AG09319 (cell line): ENCODE measurements around the gene ZNF787.

Experiments used
- DNase-seq: peaks from one replicate; pipeline ENCODE4 v3.0.0-alpha.2; 2010; ENCODE audit warnings: low read depth; ENCODE audit errors: extremely low read depth
- CTCF ChIP-seq: IDR thresholded peaks from 2 replicates; pipeline ENCODE4 v1.5.1; 2011; ENCODE audit warnings: low read depth, mild to moderate bottlenecking, inconsistent platforms, low read length, moderate library complexity

The ZNF787 gene

DNA sequence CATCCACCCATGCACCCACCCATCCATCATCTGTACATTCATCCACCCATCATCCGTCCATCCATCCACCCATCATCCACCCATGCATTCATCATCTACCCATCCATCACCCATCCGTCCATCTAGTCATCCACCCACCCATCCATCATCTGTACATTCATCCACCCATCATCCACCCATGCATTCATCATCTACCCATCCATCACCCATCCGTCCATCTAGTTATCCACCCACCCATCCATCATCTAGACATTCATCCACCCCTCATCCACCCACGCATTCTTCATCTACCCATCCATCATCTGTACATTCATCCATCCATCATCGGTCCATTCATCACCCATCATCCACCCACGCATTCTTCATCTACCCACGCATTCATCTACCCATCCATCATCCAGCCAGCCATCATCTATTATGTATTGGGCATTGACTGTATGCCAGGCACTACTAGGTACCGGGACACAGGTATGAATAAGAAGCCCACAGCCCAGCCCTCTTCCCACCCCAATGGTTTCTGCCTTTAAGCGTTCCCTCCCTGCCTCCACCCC lies 38.0 kb upstream of the ZNF787 start:
- TF ChIP-seq CTCF: no peak
- DNase-seq: no peak

DNA sequence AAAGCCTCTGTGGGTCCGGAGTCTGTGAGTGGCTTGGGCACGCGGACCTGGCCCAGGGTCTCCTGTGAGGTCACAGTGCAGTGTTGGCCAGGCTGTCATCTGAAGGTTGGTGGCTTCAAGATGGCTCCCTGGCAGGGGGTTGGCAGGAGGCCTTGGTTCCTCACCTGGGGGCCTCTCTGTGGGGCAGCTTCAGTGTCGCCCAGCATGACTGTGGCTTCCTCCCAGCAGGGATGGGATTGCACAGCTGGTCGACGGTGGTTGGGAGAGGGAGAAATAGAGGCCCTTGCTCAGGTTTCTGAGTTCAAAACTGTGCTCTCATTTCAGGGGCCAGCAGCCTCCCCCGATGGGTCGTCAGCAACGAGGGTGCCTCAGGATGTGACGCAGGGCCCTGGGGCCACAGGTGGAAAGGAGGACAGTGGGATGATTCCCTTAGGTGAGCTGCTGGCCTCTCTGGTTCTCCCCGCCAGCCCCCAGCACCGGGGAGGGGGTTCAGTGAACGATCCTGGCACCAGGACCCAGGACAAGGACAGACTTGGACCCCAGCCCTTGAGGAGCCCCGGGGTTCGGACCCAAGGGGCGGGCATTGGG lies 37.2 kb upstream of the ZNF787 start:
- no peak for DNase-seq
- TF ChIP-seq CTCF: no peak

GRCh38 chr19:56156768-56157167 lies 35.7 kb upstream of the ZNF787 start:
- no peak for DNase-seq
- TF ChIP-seq CTCF: no peak

DNA sequence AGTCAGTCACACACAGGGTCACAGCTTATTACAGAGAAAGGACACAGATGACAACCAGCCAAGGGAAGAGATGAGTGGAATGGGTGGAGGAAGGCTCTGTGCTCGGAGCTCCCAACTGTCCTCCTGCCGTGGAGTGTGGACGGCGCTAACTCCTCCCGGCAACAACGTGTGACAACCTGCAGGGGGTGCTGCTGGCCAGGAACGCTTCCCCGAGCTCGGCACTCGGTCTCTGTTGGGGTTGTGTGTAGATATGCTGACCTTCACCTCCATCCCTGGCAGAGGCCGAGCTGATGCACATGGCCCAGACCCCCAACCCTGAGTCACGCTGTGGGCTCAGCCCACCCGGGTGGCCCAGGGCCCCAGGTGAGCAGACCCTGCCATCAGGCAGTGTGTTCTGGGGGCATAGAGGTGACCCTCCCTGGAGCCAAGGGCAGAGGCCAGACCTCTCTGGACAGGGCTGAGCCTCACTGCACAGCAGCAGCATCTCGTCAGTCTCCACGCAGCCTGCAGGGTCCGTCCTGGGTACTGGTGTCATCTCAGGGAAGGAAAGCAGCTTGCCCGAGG lies 34.1 kb upstream of the ZNF787 start:
- DNase-seq: no peak
- TF ChIP-seq CTCF: no peak; the same call in none of the 2 replicates

DNA sequence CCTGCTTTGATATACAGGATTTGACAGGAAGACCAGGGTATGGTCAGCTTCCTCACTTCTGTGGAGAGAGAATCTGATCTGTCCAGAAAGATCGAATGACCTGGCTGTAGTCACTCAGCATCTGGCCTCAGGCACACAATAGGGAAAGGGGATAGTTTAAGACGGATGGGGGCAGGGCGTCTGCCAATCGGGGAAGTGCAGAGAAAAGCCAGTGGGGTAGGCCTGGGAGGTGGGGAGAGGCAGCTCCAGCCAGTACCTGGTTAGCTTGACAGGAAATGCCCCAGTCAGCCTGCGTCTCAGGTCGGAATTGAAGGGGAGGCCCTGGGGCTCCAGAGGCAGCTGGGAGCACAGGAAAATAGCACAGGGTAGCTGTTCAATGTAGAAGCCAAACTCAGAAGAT lies 32.4 kb upstream of the ZNF787 start:
- no peak for TF ChIP-seq CTCF
- DNase-seq: no peak

DNA sequence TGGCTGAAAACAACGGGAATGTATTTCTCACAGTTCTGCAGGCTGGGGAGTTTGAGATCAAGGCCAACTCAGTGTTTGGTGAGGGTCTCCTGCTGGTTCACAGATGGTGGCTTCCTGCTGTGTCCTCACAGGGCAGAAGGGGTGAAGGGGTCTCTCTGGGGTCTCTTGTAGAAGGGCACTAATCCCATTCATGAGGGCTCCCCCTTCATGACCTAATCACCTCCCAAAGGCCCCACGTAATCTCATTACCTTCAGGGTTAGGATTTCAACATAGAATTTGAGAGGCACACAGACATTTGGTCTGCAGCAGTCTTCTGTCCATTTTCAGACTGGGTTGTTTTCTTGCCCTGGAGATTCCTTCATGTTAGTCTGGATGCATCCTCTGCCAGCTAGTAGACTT lies 31.5 kb upstream of the ZNF787 start:
- DNase-seq: no peak
- no peak for TF ChIP-seq CTCF

DNA sequence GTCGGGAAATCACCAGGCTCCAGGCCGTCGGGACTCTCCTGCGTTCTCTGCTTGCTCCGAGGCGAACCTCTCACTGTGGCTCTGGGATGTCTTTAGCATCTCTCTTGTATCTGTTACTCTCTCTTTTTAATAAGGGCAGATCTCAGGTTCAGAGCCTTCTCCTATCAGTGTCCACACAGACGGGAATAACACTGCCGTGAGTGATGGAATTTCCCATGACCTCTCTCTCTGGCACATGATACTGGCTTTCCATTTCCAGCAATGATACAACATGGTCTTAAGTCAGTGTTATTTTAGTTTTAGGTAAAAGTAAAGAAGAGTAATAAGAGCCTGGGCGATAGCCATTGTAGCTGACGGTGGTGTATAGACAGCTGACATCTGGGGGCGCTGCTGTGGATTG lies 29.3 kb upstream of the ZNF787 start:
- no peak for TF ChIP-seq CTCF
- no peak for DNase-seq
